Hepatocyte (in vitro differentiated cells): ENCODE results near the gene CPLX4. TPM values are rescaled to one million over a fixed set of nuclear protein-coding genes. Genes with fewer than 3 reads are reported as not detected.
A peak's percentile ranks its signal among the peaks of the same experiment; 100 is the strongest.

Experiments
- DNase-seq: peaks from one replicate; pipeline ENCODE4 v3.0.0-alpha.2; 2016; ENCODE audit warnings: low spot score
- H2AFZ ChIP-seq: fragments of 200-600 bp; sonication (generic); 2 replicates; pipeline ENCODE4 v1.6.0; 2016; ENCODE audit warnings: antibody characterized with exemption, mild to moderate bottlenecking
- H3K27ac ChIP-seq: fragments of 200-600 bp; sonication (generic); 2 replicates; pipeline ENCODE4 v1.5.1; 2016; ENCODE audit warnings: mild to moderate bottlenecking
- H3K27me3 ChIP-seq: fragments of 200-600 bp; sonication (generic); 2 replicates; pipeline ENCODE4 v1.6.1; 2016
- H3K36me3 ChIP-seq: fragments of 200-600 bp; sonication (generic); replicated peaks from 2 replicates; pipeline ENCODE4 v1.5.1; 2016; ENCODE audit warnings: low read depth; ENCODE audit not compliant: insufficient read depth
- H3K4me1 ChIP-seq: fragments of 200-600 bp; sonication (generic); 2 replicates; pipeline ENCODE4 v1.5.1; 2016; ENCODE audit warnings: mild to moderate bottlenecking, moderate library complexity; ENCODE audit not compliant: insufficient read depth
- H3K4me2 ChIP-seq: fragments of 200-600 bp; sonication (generic); 2 replicates; pipeline ENCODE4 v1.6.0; 2016
- H3K4me3 ChIP-seq: fragments of 200-600 bp; sonication (generic); 2 replicates; pipeline ENCODE4 v1.5.1; 2016; ENCODE audit warnings: mild to moderate bottlenecking
- H3K79me2 ChIP-seq: fragments of 200-600 bp; sonication (generic); 2 replicates; pipeline ENCODE4 v1.6.0; 2017; ENCODE audit warnings: mild to moderate bottlenecking
- H3K9me2 ChIP-seq: fragments of 200-600 bp; sonication (generic); replicated peaks from 2 replicates; pipeline ENCODE4 v1.6.0; 2017; ENCODE audit warnings: mild to moderate bottlenecking; ENCODE audit not compliant: insufficient read depth
- H3K9me3 ChIP-seq: fragments of 200-600 bp; sonication (generic); 2 replicates; pipeline ENCODE4 v1.5.1; 2016; ENCODE audit warnings: low read depth, mild to moderate bottlenecking
- H4K20me1 ChIP-seq: fragments of 200-600 bp; sonication (generic); 2 replicates; pipeline ENCODE4 v1.6.0; 2016; ENCODE audit warnings: mild to moderate bottlenecking; ENCODE audit not compliant: insufficient read depth, poor library complexity, severe bottlenecking
- CTCF ChIP-seq: fragments of 200-600 bp; sonication (generic); IDR thresholded peaks from 2 replicates; pipeline ENCODE4 v1.5.1; 2016; ENCODE audit warnings: antibody characterized with exemption, mild to moderate bottlenecking; ENCODE audit not compliant: poor library complexity
- EZH2 ChIP-seq: fragments of 200-600 bp; sonication (generic); IDR thresholded peaks from 2 replicates; pipeline ENCODE4 v1.6.1; 2016; ENCODE audit warnings: antibody characterized with exemption, mild to moderate bottlenecking, borderline replicate concordance
- EZH2phosphoT487 ChIP-seq: fragments of 200-600 bp; sonication (generic); IDR thresholded peaks from one replicate; pipeline ENCODE4 v1.6.1; 2018; ENCODE audit warnings: antibody characterized with exemption, mild to moderate bottlenecking, low read depth, moderate library complexity; ENCODE audit not compliant: unreplicated experiment, severe bottlenecking
- WGBS: methylation state at CpG from one replicate; pipeline ENCODE4 v1.1.6; 2016; ENCODE audit warnings: low lambda C conversion rate; ENCODE audit errors: missing lambda C conversion rate; 5-methylcytosine and 5-hydroxymethylcytosine counted together
- polyA plus RNA-seq: library from polyadenylated mRNA; unstranded; fragments of >200 nt; fragmentation: Nextera tagmentation; extraction: Ambion mirVana; gene quantifications from 2 replicates; pipeline ENCODE4 v1.2.1, GENCODE V29; 2016
- total RNA-seq: library from RNA; depleted of rRNA; stranded (reverse); fragments of >200 nt; gene quantifications from 2 replicates; pipeline ENCODE4 v1.2.3, GENCODE V29; 2014

CPLX4 gene
- total and polyA plus RNA-seq, 2 experiments from 2014 or later: not detected

DNA sequence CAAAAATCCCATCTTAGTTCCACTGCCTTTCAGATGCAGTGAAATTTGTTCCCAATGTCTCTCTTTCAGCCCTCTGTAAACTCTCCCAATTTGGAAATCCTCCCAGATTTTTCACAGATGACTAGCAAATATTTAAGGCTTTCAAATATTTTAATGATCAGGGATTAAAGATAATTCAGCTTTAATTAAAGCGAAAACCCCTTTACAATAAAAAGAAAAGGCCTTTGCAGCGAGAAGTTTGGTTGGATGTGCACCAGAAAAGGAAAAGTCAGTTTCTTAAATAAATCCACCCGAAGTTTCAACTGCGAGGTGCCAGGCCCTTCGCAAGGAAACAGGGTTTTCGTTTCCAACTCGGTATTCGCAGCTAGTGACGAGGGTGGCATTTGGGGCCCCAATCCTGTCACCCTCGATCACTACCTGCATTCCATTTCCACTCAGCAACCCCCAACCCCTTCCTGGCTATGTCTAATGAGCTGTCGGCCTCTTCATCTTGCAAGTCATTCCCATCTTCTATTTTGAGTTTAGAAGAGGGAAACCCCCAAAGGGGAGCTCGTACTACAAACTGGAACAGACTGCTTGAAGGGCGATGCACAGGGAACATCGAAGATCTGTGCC is 46.7 kb downstream of the CPLX4 start:
- Histone ChIP-seq H3K79me2 (no peaks in the 10 kb centered on the region), H3K36me3 (no peaks in the 10 kb centered on the region), H3K9me3 (no peaks in the 10 kb centered on the region), H3K9me2 (no peaks in the 10 kb centered on the region), H3K27ac (no peak overlapping the region), H2AFZ (no peak overlapping the region), H4K20me1 (no peaks in the 10 kb centered on the region), H3K4me3 (no peak overlapping the region), H3K4me2 (no peak overlapping the region), H3K4me1 (peaks cover 17% of the 10 kb centered on the region), H3K27me3 (peaks cover 98% of the 10 kb centered on the region)
- TF ChIP-seq EZH2phosphoT487 (no peak), CTCF (no peak), EZH2 (peak; percentile 49)
- no peak for DNase-seq
- WGBS: 23% methylated on average over 14 of the region's 14 CpGs

DNA sequence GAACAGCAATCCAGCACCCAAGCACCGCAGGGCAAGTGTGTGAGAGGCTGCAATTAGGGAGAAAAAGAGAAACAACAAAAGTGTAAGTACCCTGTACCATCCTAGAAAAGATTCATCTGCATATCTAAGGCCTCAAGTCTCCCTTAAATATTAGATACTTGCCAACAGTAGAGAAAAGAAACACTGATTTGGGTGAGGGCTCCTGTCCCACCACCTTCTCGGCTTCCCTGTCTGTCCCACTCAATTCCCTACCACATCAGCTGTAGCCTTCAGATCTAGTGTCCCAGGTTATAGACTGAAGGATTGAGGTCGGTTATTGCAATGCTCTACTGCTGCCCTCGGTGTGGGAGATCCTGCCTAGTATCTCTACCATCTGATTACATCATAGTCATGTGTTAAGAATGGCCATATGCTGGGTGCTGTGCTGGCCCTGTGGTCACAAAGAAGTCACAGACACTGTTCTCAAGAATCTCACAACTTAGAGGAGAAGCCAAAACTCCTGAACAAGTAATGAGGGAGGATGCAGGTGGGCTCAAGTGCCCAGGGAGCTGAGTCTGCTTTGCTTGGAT is 47.7 kb downstream of the CPLX4 start:
- Histone ChIP-seq H4K20me1 (no peaks in the 10 kb centered on the region), H3K4me1 (peaks cover 17% of the 10 kb centered on the region), H3K4me2 (no peak overlapping the region), H3K36me3 (no peaks in the 10 kb centered on the region), H3K9me2 (no peaks in the 10 kb centered on the region), H3K9me3 (no peaks in the 10 kb centered on the region), H2AFZ (no peak overlapping the region), H3K4me3 (no peak overlapping the region), H3K27me3 (peaks cover 98% of the 10 kb centered on the region), H3K79me2 (no peaks in the 10 kb centered on the region), H3K27ac (no peak overlapping the region)
- no peak for DNase-seq
- WGBS: 20% methylated on average over 4 of the region's 4 CpGs
- TF ChIP-seq EZH2phosphoT487: no peak
- TF ChIP-seq EZH2: no peak
- no peak for TF ChIP-seq CTCF

DNA sequence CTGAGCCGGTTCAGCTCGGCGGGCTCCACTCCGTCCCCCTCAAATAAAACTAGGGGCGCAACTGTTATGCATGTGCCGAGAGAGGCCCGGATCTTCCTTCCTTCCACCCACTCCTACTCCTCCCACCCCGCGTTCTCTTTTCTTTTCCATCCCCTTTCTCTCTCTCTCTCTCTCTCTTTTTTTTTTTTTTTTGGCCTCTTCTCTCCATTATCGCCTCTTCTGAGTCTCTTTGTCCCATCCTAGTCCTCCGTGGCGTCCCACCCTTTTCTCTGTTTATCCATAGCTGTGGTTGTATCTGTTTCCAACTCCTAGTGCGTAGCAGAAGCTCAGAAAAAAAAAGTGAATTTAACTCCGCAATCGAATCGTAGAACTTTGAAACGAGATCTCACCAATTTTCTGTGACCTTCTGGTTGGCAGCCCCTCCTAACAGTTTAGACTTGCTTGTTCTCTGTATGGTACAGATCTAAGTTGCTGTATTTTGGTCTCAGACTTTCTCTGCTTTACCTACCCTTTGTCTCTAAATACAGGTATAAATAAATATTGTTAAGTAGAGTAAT is 48.8 kb downstream of the CPLX4 start:
- peak overlapping the region; percentile 63 for H2AFZ ChIP-seq

More for the DNA sequence above, 48.8 kb downstream of the CPLX4 start:
- Histone ChIP-seq H3K9me3 (no peaks in the 10 kb centered on the region), H3K79me2 (no peaks in the 10 kb centered on the region), H3K9me2 (no peaks in the 10 kb centered on the region), H3K36me3 (no peaks in the 10 kb centered on the region), H3K27me3 (peaks cover 98% of the 10 kb centered on the region), H3K27ac (no peak overlapping the region), H3K4me3 (peak overlapping the region; percentile 23), H3K4me1 (peaks cover 17% of the 10 kb centered on the region), H4K20me1 (no peaks in the 10 kb centered on the region), H3K4me2 (peak overlapping the region; percentile 86)
- DNase-seq: no peak
- no peak for TF ChIP-seq EZH2phosphoT487
- TF ChIP-seq CTCF: no peak
- TF ChIP-seq EZH2: peak; percentile 68
- 5% methylated on average over 17 of the region's 17 CpGs for WGBS
